ENCODE data around the gene KIAA1549. TPM values are rescaled to one million over a fixed set of nuclear protein-coding genes. Genes with fewer than 3 reads are reported as not detected.

Gene KIAA1549
- total RNA-seq, 2 donors from 2014 or later, result 18.7 to 19.3 TPM

DNA sequence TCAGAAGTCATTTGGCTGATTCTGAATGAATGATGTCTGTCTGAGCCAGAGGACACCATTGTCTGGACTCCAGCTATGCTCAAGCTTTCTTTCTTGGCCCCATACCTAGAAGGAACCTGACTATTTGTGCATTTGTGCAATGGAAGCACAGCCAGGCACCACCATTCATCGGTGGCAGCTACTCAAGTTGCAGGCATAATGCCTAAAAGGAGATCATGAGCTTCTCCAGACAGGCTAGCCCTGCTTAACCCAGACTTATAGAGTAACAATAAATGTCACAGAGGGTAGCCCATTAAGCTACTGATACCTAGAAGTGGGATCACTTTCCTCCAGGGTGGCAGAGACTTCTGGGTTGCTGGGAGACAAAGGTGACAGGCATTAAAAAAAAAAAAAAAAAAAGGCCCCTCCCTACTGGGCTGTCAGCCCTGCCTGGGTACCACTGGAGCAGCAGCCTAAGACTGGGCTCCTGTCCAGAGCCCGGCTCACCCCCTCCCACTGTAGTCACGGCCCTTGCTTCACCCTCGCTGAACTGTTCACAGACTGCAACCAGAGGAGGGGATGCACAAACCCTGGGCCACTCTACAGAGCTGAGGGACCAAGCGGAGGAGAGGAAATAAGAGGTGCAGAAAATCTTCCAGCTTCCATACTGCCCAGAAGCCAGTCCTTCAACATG is 107.8 kb downstream of the KIAA1549 start:
- no peaks in the 10 kb centered on the region for H3K9me3 Mint-ChIP-seq
- Histone ChIP-seq H3K27me3 (ENCODE audit: control insufficient read depth, insufficient read depth, low read length, poor library complexity, severe bottlenecking) (no peaks in the 10 kb centered on the region), H3K9ac (ENCODE audit: extremely low read depth, low read length, poor library complexity, severe bottlenecking) (no peak overlapping the region), H3K36me3 (ENCODE audit: control insufficient read depth, insufficient read depth, low read length) (peaks cover 27% of the 10 kb centered on the region), H3K4me1 (ENCODE audit: control insufficient read depth, insufficient read depth, low read length) (no peaks in the 10 kb centered on the region), H3K9me3 (ENCODE audit: control insufficient read depth, low read length) (no peaks in the 10 kb centered on the region), H3K4me3 (ENCODE audit: low read length) (no peak overlapping the region), H3K27ac (ENCODE audit: low read depth, low read length) (no peak overlapping the region)
- H3K27me3 Mint-ChIP-seq (ENCODE audit: insufficient read depth), result no peaks in the 10 kb centered on the region
- no peak for DNase-seq
- 88% methylated on average over 5 of the region's 5 CpGs; no CpG with 5 or more reads in 1 of the 2 experiments for WGBS, 2 experiments (ENCODE audit: insufficient coverage in 1 of 2, insufficient read length in 1 of 2)
- no peaks in the 10 kb centered on the region for H3K4me1 Mint-ChIP-seq
- TF ChIP-seq, protein P1, sequence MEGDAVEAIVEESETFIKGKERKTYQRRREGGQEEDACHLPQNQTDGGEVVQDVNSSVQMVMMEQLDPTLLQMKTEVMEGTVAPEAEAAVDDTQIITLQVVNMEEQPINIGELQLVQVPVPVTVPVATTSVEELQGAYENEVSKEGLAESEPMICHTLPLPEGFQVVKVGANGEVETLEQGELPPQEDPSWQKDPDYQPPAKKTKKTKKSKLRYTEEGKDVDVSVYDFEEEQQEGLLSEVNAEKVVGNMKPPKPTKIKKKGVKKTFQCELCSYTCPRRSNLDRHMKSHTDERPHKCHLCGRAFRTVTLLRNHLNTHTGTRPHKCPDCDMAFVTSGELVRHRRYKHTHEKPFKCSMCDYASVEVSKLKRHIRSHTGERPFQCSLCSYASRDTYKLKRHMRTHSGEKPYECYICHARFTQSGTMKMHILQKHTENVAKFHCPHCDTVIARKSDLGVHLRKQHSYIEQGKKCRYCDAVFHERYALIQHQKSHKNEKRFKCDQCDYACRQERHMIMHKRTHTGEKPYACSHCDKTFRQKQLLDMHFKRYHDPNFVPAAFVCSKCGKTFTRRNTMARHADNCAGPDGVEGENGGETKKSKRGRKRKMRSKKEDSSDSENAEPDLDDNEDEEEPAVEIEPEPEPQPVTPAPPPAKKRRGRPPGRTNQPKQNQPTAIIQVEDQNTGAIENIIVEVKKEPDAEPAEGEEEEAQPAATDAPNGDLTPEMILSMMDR (conservative IDR thresholded peaks at IDR 0.05), result no peak
- peaks cover 51% of the 10 kb centered on the region for H3K36me3 Mint-ChIP-seq (ENCODE audit: low read depth)
- H3K27ac Mint-ChIP-seq, result no peak overlapping the region
- H3K4me3 Mint-ChIP-seq, result no peak overlapping the region

DNA sequence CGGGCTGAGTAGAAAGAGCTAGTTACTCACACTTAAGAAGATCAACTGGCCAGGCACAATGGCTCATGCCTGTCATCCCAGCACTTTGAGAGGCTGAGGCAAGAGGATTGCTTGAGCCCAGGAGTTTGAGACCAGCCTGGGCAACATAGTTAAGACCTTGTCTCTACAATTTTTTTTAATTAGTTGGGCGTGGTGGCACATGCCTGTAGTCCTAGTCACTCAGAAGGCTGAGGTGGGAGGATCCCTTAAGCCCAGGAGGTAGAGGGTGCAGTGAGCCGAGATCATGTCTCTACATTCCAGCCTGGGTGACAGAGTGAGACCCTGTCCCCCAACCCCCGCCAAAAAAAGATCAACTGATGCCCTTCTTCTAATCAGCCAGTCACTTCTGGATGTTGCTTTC is 108.6 kb downstream of the KIAA1549 start:
- H3K9me3 Mint-ChIP-seq, result no peaks in the 10 kb centered on the region
- TF ChIP-seq, protein P1 (conservative IDR thresholded peaks at IDR 0.05), result no peak
- Histone ChIP-seq H3K4me3 (ENCODE audit: low read length) (no peak overlapping the region), H3K36me3 (ENCODE audit: control insufficient read depth, insufficient read depth, low read length) (peaks cover 23% of the 10 kb centered on the region), H3K9me3 (ENCODE audit: control insufficient read depth, low read length) (no peaks in the 10 kb centered on the region), H3K4me1 (ENCODE audit: control insufficient read depth, insufficient read depth, low read length) (no peaks in the 10 kb centered on the region), H3K27me3 (ENCODE audit: control insufficient read depth, insufficient read depth, low read length, poor library complexity, severe bottlenecking) (no peaks in the 10 kb centered on the region), H3K27ac (ENCODE audit: low read depth, low read length) (no peak overlapping the region), H3K9ac (ENCODE audit: extremely low read depth, low read length, poor library complexity, severe bottlenecking) (no peak overlapping the region)
- 90 to 97% methylated on average over 4 of the region's 4 CpGs for WGBS, 2 experiments (ENCODE audit: insufficient coverage in 1 of 2, insufficient read length in 1 of 2)
- no peaks in the 10 kb centered on the region for H3K4me1 Mint-ChIP-seq
- no peak for DNase-seq
- peaks cover 51% of the 10 kb centered on the region for H3K36me3 Mint-ChIP-seq (ENCODE audit: low read depth)
- no peaks in the 10 kb centered on the region for H3K27me3 Mint-ChIP-seq (ENCODE audit: insufficient read depth)
- H3K27ac Mint-ChIP-seq, result no peak overlapping the region
- no peak overlapping the region for H3K4me3 Mint-ChIP-seq

DNA sequence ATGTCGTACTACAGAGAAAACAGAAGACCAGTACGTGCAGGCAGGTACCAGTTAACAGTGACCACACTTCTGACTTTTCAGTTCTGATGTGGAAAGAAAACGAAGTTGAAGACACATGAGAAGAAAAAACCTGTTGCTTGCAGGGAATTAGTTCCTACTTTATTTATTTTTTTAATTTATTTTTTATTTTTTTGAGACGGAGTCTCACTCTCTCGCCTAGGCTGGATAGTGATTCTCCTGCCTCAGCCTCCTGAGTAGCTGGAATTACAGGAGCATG is 109.4 kb downstream of the KIAA1549 start:
- Mint-ChIP-seq H3K27me3 (ENCODE audit: insufficient read depth) (no peaks in the 10 kb centered on the region), H3K4me1 (no peaks in the 10 kb centered on the region), H3K36me3 (ENCODE audit: low read depth) (peaks cover 54% of the 10 kb centered on the region), H3K9me3 (no peaks in the 10 kb centered on the region), H3K4me3 (no peak overlapping the region), H3K27ac (peak overlapping the region; percentile 13)
- Histone ChIP-seq H3K4me3 (ENCODE audit: low read length) (no peak overlapping the region), H3K27me3 (ENCODE audit: control insufficient read depth, insufficient read depth, low read length, poor library complexity, severe bottlenecking) (no peaks in the 10 kb centered on the region), H3K9ac (ENCODE audit: extremely low read depth, low read length, poor library complexity, severe bottlenecking) (no peak overlapping the region), H3K9me3 (ENCODE audit: control insufficient read depth, low read length) (no peaks in the 10 kb centered on the region), H3K27ac (ENCODE audit: low read depth, low read length) (no peak overlapping the region), H3K36me3 (ENCODE audit: control insufficient read depth, insufficient read depth, low read length) (peaks cover 22% of the 10 kb centered on the region), H3K4me1 (ENCODE audit: control insufficient read depth, insufficient read depth, low read length) (no peaks in the 10 kb centered on the region)
- WGBS, 2 experiments (ENCODE audit: insufficient coverage in 1 of 2, insufficient read length in 1 of 2), result 93 to 94% methylated on average over 2 to 5 of the region's 5 CpGs
- TF ChIP-seq, protein P1 (conservative IDR thresholded peaks at IDR 0.05), result no peak
- DNase-seq, result no peak

Data from endodermal cell (in vitro differentiated cells).